ENCODE results near the gene DSTYK.

DSTYK gene

DNA sequence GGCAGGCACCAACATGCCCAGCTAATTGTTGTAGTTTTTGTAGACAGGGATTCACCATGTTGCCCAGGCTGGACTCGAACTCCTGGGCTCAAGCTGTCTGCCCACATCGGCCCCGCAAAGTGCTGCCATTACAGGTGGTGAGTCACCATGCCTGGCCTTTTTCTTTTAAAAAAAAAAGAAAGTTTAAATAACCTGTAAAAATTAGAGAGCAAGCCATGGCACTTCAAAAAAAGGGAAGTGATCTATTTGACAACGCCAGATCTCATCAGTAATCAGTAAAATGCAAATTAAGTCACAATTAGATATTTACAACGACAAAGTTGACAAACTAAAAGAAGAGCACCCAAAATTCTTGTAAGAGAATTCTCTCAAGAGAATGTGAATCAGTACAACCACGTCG lies 86.8 kb downstream of the DSTYK start:
- DNase-seq (ENCODE audit: low spot score) = no peak

- no peak for DNase-seq (ENCODE audit: low spot score)
Measured at GRCh38 chr1:205122489-205122882, 89.0 kb downstream of the DSTYK start.

DNA sequence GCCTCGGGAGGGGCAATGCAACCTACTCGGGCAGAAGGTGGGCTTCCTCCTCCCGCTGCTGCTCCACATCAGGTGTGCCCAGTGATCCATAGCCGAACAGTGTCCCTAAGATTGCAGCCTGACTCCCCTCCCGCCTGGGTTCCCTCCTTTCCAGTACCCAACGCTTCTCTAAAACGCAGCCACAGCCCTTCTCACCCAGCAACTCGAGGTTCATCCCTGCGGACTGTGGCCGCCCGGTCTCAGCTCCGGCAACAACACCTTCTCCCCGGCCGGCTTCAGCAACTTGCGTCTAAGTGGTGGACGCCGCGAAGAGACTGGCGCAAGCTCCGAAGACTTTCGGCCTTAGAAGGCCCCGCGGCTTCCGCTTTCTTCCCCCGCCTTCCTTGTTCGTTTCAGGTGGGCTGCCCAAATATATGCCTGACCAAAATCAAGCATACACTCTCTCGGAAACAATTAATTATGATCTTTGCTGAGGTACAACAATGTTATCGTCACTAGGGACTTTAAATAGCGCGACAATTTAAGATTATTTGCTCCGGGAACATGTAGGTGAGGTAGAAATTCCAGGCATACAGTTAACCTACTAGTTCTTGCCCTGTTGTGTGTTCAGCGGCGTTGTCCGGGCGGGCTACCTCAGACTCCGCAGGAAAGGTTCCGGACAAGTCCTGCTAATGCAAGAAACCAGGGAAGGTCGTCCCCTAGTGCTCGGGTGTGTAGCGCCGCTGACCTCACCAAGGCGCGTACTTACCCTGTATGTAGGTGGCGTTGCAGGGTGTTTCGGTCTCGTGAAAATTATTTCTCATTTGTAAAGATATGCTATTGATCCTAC lies 89.6 kb downstream of the DSTYK start, which contains the start of gene RBBP5:
TSS of gene RBBP5 (minus strand) at position 319 of the 829 bp plus-strand sequence. CDS start at position 214, 105 bp downstream.
- DNase-seq (ENCODE audit: low spot score) = peak; percentile 97

DNA sequence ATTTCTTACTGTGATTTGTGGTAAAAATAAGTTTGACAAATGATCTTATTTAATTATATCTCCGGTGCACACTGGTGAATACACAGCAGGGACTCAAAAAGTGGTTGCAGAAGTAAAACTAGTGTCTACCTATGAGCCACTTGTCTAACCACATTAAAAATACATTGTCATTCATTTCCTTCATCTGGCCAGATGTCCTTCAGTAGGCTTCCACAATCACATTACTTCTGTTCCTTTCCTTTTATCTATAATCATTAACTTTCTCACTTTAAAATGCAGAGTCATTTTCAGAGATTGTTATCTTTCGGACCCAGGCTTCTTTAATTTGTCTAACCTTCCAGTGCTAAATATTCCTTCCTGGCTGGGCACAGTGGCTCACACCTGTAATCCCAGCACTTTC lies 92.8 kb downstream of the DSTYK start:
- no peak for DNase-seq (ENCODE audit: low spot score)

DNA sequence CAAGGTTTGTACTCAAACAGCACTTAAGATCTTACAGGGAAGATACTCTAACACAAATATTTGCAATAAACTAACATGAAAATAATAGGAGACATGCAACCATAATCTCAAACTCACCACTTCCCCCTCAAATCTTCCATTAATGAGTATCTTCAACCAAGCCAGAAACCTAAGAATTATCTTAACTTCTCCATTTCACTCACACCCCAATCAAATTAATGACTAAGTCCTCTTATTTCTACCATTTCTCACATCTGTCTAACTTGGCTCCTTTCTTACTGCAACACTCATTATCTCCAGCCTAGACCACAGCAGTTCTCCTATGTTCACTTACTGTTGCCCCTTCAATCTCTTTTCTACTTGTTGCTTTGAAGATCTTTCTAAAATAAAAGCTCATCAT lies 100.1 kb downstream of the DSTYK start:
- no peak for DNase-seq (ENCODE audit: low spot score)

DNA sequence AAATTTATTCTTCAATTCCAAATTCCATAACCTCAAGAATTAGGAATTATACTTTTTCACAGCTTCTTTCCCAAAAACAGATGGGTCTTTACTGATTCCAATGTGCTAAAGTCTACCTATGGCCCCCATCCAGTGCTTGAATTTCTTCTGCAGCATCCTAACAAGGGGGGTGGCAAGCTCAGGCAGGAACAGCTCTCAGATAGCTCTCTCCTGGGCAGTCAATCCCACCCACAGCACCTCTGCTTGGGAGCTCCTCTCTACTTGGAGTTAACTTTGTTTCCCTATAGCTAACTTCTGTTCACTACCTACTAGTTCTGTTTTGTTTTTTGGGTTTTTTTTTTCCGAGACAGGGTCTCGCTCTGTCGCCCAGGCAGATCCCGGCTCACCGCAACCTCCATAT lies 101.8 kb downstream of the DSTYK start:
- no peak for DNase-seq (ENCODE audit: low spot score)

- no peak for DNase-seq (ENCODE audit: low spot score)
Measured at GRCh38 chr1:205109269-205109668, 102.2 kb downstream of the DSTYK start.

DNA sequence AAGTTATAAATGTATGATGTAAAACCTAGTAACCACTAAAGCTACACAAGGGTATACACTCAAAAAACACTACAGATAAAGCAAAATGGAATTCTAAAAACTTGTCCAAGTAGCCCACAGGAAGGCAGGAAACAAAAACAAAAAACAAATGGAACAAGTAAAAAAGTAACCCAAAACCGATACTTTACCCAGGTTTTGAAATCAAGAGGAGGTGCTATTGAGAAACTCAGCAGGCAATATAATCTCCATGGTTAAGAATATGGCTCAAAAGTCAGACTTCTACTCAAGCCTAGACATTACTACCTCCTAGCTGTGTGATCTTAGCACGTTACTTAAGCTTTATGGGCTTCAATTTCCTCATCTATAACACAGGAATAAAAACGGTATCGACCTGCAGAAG lies 103.0 kb downstream of the DSTYK start:
- DNase-seq (ENCODE audit: low spot score) = no peak

DNA sequence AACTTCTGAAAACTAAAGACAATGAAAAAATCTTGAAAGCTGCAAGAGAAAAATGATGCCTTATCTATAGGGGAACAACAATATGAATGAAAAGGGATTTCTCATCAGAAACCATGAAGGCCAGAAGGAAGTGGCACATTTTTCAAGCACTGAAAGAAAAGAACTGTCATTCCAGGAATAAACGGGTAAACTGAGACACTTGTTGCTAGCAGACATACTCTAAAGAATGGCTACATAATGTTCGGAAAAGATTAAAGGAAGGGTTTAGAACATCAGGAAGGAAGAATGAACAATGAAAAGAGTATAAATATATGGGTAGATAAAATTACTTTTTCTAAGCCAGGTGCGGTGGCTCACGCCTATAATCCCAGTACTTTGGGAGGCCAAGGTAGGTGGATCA lies 104.2 kb downstream of the DSTYK start:
- no peak for DNase-seq (ENCODE audit: low spot score)

DNA sequence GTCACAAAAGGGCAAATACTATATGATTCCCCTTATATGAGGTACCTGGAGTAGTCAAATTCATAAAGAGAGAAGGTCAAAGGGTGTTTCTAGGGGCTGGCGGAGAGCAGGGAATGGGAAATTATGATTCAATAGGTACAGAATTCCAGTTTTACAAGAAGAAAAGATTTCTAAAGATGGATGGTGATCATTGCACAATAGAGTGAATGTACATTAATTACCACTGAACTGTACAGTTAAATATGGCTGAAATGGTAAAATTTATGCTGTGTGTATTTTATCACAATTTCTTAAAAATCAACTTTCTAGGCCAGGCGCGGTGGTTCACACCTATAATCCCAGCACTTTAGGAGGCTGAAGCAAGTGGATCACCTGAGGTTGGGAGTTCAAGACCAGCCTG lies 109.1 kb downstream of the DSTYK start:
- no peak for DNase-seq (ENCODE audit: low spot score)

DNA sequence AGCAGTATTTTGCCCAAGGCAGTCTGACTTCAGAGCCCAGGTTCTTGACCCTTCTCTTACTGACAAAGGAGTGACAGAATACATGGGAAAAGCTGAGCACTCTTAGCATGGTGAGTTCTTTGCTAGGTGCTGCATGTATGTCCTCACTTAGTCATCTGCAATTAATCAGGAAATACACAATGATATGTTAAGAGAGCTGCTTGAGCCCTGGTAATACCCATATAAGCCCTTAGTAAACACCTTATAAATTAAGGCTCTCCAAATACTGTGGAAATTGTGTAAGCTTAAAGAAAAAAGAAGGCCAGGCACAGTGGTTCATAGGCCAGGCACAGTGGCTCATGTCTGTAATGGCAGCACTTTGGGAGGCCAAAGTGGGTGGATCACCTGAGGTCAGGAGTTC lies 113.3 kb downstream of the DSTYK start:
- DNase-seq (ENCODE audit: low spot score) = no peak

DNA sequence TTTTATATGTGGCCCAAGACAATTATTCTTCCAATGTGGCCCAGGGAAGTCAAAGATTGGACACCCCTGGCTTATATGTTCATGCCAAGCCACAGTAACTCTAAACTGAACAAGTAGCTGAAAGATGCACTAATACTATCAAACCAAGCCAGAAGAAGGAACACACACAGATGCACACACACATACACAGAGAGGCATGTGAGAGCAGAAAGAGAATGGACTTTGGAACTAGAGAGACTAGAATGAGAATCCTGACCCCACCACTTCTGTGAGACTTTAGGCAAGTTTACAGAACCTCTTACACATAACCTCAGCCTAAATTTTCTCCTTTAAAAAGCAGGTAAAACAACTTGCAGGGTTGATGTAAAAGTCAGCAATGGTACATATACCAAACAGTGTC lies 116.1 kb downstream of the DSTYK start:
- no peak for DNase-seq (ENCODE audit: low spot score)
